Measurements from ENCODE around the gene SIN3B.

- TF ChIP-seq SIN3A (IDR thresholded peaks at IDR 0.05; ENCODE audit: borderline replicate concordance, insufficient read depth, low read length): no peak
- TF ChIP-seq REST (IDR thresholded peaks at IDR 0.05; ENCODE audit: insufficient read depth in 1 of 2, low read depth in 2 of 2, low read length in 2 of 2): no peak
- no peak for TF ChIP-seq POLR2AphosphoS5 (IDR thresholded peaks at IDR 0.05; ENCODE audit: low read depth, low read length)
Observed at GRCh38 chr19:16851031-16851712, 22.0 kb downstream of the SIN3B start.

All from PFSK-1 (cell line).